ENCODE results near the gene ARHGAP15.
"Not testable (repeated sequence)": the region's sequence is repeated elsewhere in the genome, so short reads cannot be mapped to it uniquely, and the experiment has no call there.

ARHGAP15 gene

GRCh38 chr2:143530758-143531157, 401.5 kb downstream of the ARHGAP15 start:
- no peak for DNase-seq (ENCODE audit: low spot score)

- DNase-seq (ENCODE audit: low spot score) = no peak
Measured at GRCh38 chr2:143532061-143532460, 402.8 kb downstream of the ARHGAP15 start.

DNA sequence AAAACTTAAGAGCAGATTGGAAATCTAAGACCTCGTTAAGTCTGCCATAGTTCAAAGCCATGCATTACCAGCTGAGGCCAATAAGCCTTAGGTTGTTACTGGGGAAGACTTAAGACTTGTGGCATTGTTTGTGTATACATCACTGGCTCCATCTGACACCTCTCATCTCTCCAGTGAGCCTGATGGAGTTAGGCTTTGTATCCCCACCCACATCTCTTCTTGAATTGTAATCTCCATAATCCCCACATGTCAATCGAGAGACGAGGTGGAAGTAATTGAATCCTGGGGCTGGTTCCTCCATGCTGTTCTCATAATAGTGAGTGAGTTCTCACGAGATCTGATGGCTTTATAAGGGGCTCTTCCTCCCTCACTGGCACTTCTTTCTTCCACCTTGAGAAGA, 404.6 kb downstream of the ARHGAP15 start:
- DNase-seq (ENCODE audit: low spot score) = no peak

GRCh38 chr2:143535802-143536201, 406.6 kb downstream of the ARHGAP15 start:
- no peak for DNase-seq (ENCODE audit: low spot score)

- DNase-seq (ENCODE audit: low spot score) = not testable (repeated sequence)
Measured at GRCh38 chr2:143541899-143542298, 412.7 kb downstream of the ARHGAP15 start.

- no peak for DNase-seq (ENCODE audit: low spot score)
Measured at GRCh38 chr2:143545059-143545948, 416.1 kb downstream of the ARHGAP15 start.

DNA sequence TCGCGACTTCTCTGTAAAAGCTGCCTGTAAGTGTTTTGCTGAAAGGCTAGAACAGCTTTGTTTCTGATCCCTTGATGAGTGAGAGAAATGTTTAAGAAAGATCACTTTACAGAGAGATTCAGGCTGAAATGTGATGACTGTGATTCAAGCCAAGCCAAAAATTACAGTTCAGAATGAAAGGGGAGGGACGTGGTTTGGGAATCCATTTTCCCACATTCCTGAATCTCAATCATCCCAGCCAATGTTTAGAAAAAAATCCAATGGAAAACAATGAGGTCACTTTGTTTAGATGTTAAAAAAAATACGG, 416.7 kb downstream of the ARHGAP15 start:
- DNase-seq (ENCODE audit: low spot score) = no peak

DNA sequence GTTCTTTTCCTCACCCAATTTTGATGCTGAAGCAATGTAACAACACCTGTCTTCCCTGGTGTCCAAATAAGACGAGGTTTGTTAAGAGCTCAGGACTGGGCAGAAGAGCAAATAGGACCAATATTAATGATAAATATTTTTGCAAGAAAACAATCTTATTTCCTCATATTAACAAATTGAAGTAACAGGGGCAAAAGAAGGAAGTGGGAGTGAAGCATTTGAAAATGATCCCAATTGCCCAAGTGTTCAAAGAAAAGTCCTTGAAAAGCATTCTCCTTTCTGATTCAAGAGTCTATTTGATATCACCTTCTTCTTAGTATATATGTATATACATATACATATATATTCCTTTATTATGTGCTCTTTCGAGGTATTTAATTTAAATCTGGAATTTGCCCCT, 418.8 kb downstream of the ARHGAP15 start:
- DNase-seq (ENCODE audit: low spot score) = no peak

DNA sequence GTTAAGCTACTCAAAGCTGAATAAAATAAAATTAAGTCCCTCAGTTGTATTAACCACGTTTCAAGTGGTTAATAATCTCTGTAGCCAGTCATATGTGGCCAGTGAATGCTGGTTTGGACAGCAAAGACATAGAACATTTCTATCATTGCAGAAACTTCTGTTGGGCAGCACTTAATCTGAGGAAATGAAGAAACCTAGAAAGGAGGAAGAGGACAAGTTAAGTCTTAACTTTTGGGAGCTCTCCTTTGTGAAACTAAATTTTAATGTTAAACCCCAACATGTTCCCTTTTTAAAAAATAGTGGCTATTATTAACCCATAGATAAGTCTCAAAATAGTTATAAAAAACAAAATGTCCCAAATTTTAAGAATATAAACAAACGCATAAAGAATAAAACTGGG, 421.3 kb downstream of the ARHGAP15 start:
- no peak for DNase-seq (ENCODE audit: low spot score)

- no peak for DNase-seq (ENCODE audit: low spot score)
Measured at GRCh38 chr2:143551971-143552650, 422.9 kb downstream of the ARHGAP15 start.

DNA sequence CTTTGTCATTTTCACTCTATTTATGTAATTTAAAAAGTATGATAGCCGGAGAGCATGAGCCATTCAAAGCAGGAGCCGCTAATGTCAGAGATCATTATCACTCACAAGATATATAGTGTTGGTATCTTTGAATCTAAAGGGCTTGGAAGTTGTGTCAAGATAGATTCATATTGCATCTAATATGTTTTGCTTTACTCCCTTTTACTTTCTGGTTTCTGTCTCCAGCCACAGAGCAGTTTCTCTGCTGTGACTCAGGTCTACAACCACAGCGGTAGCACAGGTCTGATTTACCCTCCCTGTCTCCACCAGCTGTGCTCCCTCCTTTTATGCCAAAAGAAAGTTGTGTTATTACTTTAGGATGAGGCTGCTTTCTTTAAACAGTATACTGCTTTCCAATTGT, 424.0 kb downstream of the ARHGAP15 start:
- no peak for DNase-seq (ENCODE audit: low spot score)

GRCh38 chr2:143558665-143559064, 429.4 kb downstream of the ARHGAP15 start:
- DNase-seq (ENCODE audit: low spot score) = no peak

- no peak for DNase-seq (ENCODE audit: low spot score)
Measured at GRCh38 chr2:143559147-143559546, 429.9 kb downstream of the ARHGAP15 start.

- no peak for DNase-seq (ENCODE audit: low spot score)
Measured at GRCh38 chr2:143560724-143561123, 431.5 kb downstream of the ARHGAP15 start.

- DNase-seq (ENCODE audit: low spot score) = no peak
Measured at GRCh38 chr2:143564419-143564818, 435.2 kb downstream of the ARHGAP15 start.

GRCh38 chr2:143571747-143572146, 442.5 kb downstream of the ARHGAP15 start:
- no peak for DNase-seq (ENCODE audit: low spot score)

- DNase-seq (ENCODE audit: low spot score) = no peak
Measured at GRCh38 chr2:143572421-143572820, 443.2 kb downstream of the ARHGAP15 start.

- DNase-seq (ENCODE audit: low spot score) = no peak
Measured at GRCh38 chr2:143574069-143574468, 444.9 kb downstream of the ARHGAP15 start.

DNA sequence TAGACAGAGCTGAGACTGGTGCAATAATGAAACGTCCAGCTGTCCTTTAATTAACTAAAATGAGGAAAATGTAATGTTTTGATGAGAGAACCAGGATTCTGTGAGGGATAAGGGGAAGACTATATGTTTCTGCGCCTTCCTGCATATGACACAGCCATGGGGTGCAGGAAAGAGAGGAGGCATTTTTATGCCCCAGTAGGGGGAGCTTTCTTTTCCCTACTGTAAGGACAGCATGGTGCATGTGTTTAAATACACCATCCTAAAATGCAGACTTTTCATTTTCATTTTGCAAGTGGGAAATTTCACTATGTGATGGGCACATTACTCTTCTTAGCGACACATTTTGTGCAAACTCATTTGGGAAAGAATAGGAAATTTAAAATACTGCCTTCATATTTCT, 446.1 kb downstream of the ARHGAP15 start:
- DNase-seq (ENCODE audit: low spot score) = peak; percentile 7

GRCh38 chr2:143577489-143577888, 448.3 kb downstream of the ARHGAP15 start:
- DNase-seq (ENCODE audit: low spot score) = peak; percentile 6

- no peak for DNase-seq (ENCODE audit: low spot score)
Measured at GRCh38 chr2:143579456-143579855, 450.2 kb downstream of the ARHGAP15 start.

GRCh38 chr2:143581134-143581533, 451.9 kb downstream of the ARHGAP15 start:
- no peak for DNase-seq (ENCODE audit: low spot score)

DNA sequence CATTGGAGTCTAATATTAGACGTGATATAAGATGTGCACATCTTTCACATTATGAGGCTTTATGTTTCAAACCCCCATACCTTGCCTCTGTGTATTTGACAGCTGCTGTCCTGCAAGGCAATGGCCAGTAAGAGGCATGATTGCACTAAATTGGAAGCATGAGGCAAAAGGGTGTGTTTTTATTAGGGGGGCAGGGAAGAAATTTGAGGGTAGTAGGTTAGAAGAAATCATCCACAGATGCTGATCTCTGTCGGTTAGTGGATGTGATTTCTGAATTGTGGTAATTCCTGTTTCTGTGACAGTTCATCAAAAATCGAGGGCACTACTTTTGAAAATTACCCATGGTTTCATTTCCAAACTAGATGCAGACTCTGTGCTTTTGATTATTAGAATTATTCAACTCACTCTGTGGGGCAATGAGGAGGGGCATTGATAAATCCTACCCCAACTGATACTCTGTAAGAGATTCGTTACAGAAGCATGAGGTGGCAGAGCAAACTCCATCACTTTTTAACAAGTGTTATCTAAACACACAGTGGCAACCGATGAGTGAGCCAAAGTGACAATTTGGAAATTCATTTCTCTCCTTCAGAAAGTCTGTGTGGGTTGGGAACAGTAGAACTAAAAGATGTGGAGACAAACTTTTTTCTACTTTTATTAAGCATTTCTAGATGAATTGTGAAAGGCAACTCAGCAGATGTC, 453.0 kb downstream of the ARHGAP15 start:
- no peak for DNase-seq (ENCODE audit: low spot score)

Data from kidney tubule cell (primary cell).